ENCODE measurements around the gene SMCO2.

Gene SMCO2

GRCh38 chr12:27497446-27497845 lies 50.9 kb downstream of the SMCO2 start:
- no peaks in the 10 kb centered on the region for H3K9me3 ChIP-seq (ENCODE audit: control insufficient read depth, insufficient read depth, low read depth, low read length)
- ChIA-PET POLR2A (no interaction called here), CTCF (interaction anchor here (0.7 kb wide), 1 partner anchor 35 kb away, joined by 3 read pairs; no protein-coding TSS in a partner anchor)
- H3K27ac ChIP-seq (ENCODE audit: extremely low read depth, low read depth, low read length), result no peak overlapping the region
- no peaks in the 10 kb centered on the region for H3K36me3 ChIP-seq (ENCODE audit: control insufficient read depth in 2 of 2, insufficient read depth in 1 of 2, low read length in 2 of 2)
- H3K4me1 ChIP-seq (ENCODE audit: control insufficient read depth, insufficient read depth, low read length), result no peaks in the 10 kb centered on the region
- H3K4me3 ChIP-seq (ENCODE audit: low read depth, low read length), result no peak overlapping the region
- TF ChIP-seq ZNF707 (tag by site-specific recombination; IDR thresholded peaks at IDR 0.05), result no peak
- TF ChIP-seq ZNF16 (tag by site-specific recombination; IDR thresholded peaks at IDR 0.05; ENCODE audit: low read depth), result no peak
- TF ChIP-seq TRIM28 (IDR thresholded peaks at IDR 0.05; ENCODE audit: borderline replicate concordance, low read length), result no peak
- no peak for TF ChIP-seq ZSCAN30 (tag by site-specific recombination; IDR thresholded peaks at IDR 0.05)
- TF ChIP-seq ZNF747 (tag by site-specific recombination; IDR thresholded peaks at IDR 0.05), result no peak
- TF ChIP-seq PBX3 (CRISPR knock-in tag; IDR thresholded peaks at IDR 0.05), result no peak
- no peak for TF ChIP-seq ZNF792 (tag by site-specific recombination; IDR thresholded peaks at IDR 0.05)
- TF ChIP-seq ZNF426 (tag by site-specific recombination; IDR thresholded peaks at IDR 0.05), result no peak
- TF ChIP-seq ZNF350 (tag by site-specific recombination; IDR thresholded peaks at IDR 0.05), result no peak
- no peak for TF ChIP-seq ZNF341 (tag by site-specific recombination; IDR thresholded peaks at IDR 0.05; ENCODE audit: low read depth)
- TF ChIP-seq KLF10 (tag by site-specific recombination; IDR thresholded peaks at IDR 0.05), result no peak
- TF ChIP-seq ZNF623 (tag by site-specific recombination; IDR thresholded peaks at IDR 0.05), result no peak
- no peak for TF ChIP-seq ZNF394 (tag by site-specific recombination; IDR thresholded peaks at IDR 0.05; ENCODE audit: borderline replicate concordance)
- no peak for TF ChIP-seq ZNF544 (tag by site-specific recombination; IDR thresholded peaks at IDR 0.05)

GRCh38 chr12:27498149-27498548 lies 51.6 kb downstream of the SMCO2 start:
- Histone ChIP-seq H3K4me1 (ENCODE audit: control insufficient read depth, insufficient read depth, low read length) (no peaks in the 10 kb centered on the region), H3K4me3 (ENCODE audit: low read depth, low read length) (no peak overlapping the region), H3K36me3 (ENCODE audit: control insufficient read depth in 2 of 2, insufficient read depth in 1 of 2, low read length in 2 of 2) (no peaks in the 10 kb centered on the region), H3K27ac (ENCODE audit: extremely low read depth, low read depth, low read length) (no peak overlapping the region), H3K9me3 (ENCODE audit: control insufficient read depth, insufficient read depth, low read depth, low read length) (no peaks in the 10 kb centered on the region)
- ChIA-PET POLR2A (no interaction called here), CTCF (no interaction called here)
- TF ChIP-seq ZNF394 (tag by site-specific recombination; IDR thresholded peaks at IDR 0.05; ENCODE audit: borderline replicate concordance) (no peak), ZNF114 (tag by site-specific recombination; IDR thresholded peaks at IDR 0.05) (no peak)

- Histone ChIP-seq H3K9me3 (ENCODE audit: control insufficient read depth, insufficient read depth, low read depth, low read length) (no peaks in the 10 kb centered on the region), H3K27ac (ENCODE audit: extremely low read depth, low read depth, low read length) (no peak overlapping the region), H3K4me1 (ENCODE audit: control insufficient read depth, insufficient read depth, low read length) (no peaks in the 10 kb centered on the region), H3K4me3 (ENCODE audit: low read depth, low read length) (no peak overlapping the region), H3K36me3 (ENCODE audit: control insufficient read depth in 2 of 2, insufficient read depth in 1 of 2, low read length in 2 of 2) (no peaks in the 10 kb centered on the region)
- TF ChIP-seq KLF9 (tag by site-specific recombination; IDR thresholded peaks at IDR 0.05; ENCODE audit: low read depth) (no peak), EGR2 (tag by site-specific recombination; IDR thresholded peaks at IDR 0.05; ENCODE audit: low read depth) (no peak), PRDM4 (tag by site-specific recombination; IDR thresholded peaks at IDR 0.05) (peak; percentile 36; the same call in 1 of the 2 replicates), ZNF2 (tag by site-specific recombination; IDR thresholded peaks at IDR 0.05) (no peak), ZBTB10 (tag by site-specific recombination; IDR thresholded peaks at IDR 0.05) (no peak), ZNF677 (tag by site-specific recombination; IDR thresholded peaks at IDR 0.05) (no peak)
- ChIA-PET CTCF (no interaction called here), POLR2A (no interaction called here)
Measured at GRCh38 chr12:27498761-27499160, 52.2 kb downstream of the SMCO2 start.

All from HEK293 (cell line).